A673 (cell line): ENCODE data around the gene HHIPL2.

ENCODE experiments used
- EZH2 ChIP-seq: fragments of 200-600 bp; sonication (generic); IDR thresholded peaks from 2 replicates; pipeline ENCODE4 v1.6.1; 2017; ENCODE audit warnings: borderline replicate concordance, low read depth, mild to moderate bottlenecking, mixed read lengths, antibody characterized with exemption, low read length; ENCODE audit not compliant: poor library complexity, severe bottlenecking
- TF ChIP-seq, protein P1 (sequence below): fragments of 300-800, 200-600 bp; sonication (generic); conservative IDR thresholded peaks from 2 replicates; pipeline ENCODE4 v1.5.1; 2017; ENCODE audit warnings: low read depth, mild to moderate bottlenecking, antibody characterized with exemption, low read length, moderate library complexity, mixed read lengths

- TF ChIP-seq, protein P1, sequence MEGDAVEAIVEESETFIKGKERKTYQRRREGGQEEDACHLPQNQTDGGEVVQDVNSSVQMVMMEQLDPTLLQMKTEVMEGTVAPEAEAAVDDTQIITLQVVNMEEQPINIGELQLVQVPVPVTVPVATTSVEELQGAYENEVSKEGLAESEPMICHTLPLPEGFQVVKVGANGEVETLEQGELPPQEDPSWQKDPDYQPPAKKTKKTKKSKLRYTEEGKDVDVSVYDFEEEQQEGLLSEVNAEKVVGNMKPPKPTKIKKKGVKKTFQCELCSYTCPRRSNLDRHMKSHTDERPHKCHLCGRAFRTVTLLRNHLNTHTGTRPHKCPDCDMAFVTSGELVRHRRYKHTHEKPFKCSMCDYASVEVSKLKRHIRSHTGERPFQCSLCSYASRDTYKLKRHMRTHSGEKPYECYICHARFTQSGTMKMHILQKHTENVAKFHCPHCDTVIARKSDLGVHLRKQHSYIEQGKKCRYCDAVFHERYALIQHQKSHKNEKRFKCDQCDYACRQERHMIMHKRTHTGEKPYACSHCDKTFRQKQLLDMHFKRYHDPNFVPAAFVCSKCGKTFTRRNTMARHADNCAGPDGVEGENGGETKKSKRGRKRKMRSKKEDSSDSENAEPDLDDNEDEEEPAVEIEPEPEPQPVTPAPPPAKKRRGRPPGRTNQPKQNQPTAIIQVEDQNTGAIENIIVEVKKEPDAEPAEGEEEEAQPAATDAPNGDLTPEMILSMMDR, result no peak
- no peak for TF ChIP-seq EZH2
Measured at GRCh38 chr1:222586842-222587241, 38.9 kb upstream of the HHIPL2 start.
